Measurements from ENCODE around the gene PROKR1. TPM values are rescaled to one million over a fixed set of nuclear protein-coding genes. Genes with fewer than 3 reads are reported as not detected.

Gene PROKR1
- total RNA-seq, 1 donor from 2014 or later: 1.8 TPM

- Mint-ChIP-seq H3K27me3 (ENCODE audit: insufficient read depth, low read depth) (peaks cover 2% of the 10 kb centered on the region), H3K36me3 (no peaks in the 10 kb centered on the region), H3K4me3 (no peak overlapping the region), H3K27ac (no peak overlapping the region), H3K4me1 (no peaks in the 10 kb centered on the region), H3K9me3 (peaks cover 9% of the 10 kb centered on the region)
- Histone ChIP-seq H3K27ac (no peak overlapping the region), H2AFZ (replicated peaks) (no peak overlapping the region), H3K4me2 (no peak overlapping the region), H4K20me1 (ENCODE audit: low read depth) (no peaks in the 10 kb centered on the region), H3F3A (ENCODE audit: low read depth) (no peaks in the 10 kb centered on the region), H3K79me2 (ENCODE audit: low read depth) (no peaks in the 10 kb centered on the region), H3K9me3 (ENCODE audit: low read depth) (peaks cover 2% of the 10 kb centered on the region), H3K9ac (no peak overlapping the region), H3K27me3 (no peaks in the 10 kb centered on the region), H3K4me3 (no peak overlapping the region), H3K36me3 (peaks cover 3% of the 10 kb centered on the region), H3K4me1 (no peaks in the 10 kb centered on the region)
- no peak for DNase-seq (ENCODE audit: low spot score)
- TF ChIP-seq EZH2 (IDR thresholded peaks at IDR 0.05) (no peak), EZH2phosphoT487 (IDR thresholded peaks at IDR 0.05) (no peak), CTCF (IDR thresholded peaks at IDR 0.05) (no peak)
Measured at GRCh38 chr2:68700560-68700959, 57.2 kb downstream of the PROKR1 start.

- Histone ChIP-seq H3K9ac (no peak overlapping the region), H3K36me3 (no peaks in the 10 kb centered on the region), H3K9me3 (ENCODE audit: low read depth) (no peaks in the 10 kb centered on the region), H3K4me2 (no peak overlapping the region), H4K20me1 (ENCODE audit: low read depth) (no peaks in the 10 kb centered on the region), H3K27ac (no peak overlapping the region), H3K27me3 (no peaks in the 10 kb centered on the region), H2AFZ (replicated peaks) (no peak overlapping the region), H3K4me1 (no peaks in the 10 kb centered on the region), H3K79me2 (ENCODE audit: low read depth) (no peaks in the 10 kb centered on the region), H3K4me3 (no peak overlapping the region), H3F3A (ENCODE audit: low read depth) (no peaks in the 10 kb centered on the region)
- H3K27ac Mint-ChIP-seq: no peak overlapping the region
- TF ChIP-seq EZH2 (IDR thresholded peaks at IDR 0.05) (no peak), CTCF (IDR thresholded peaks at IDR 0.05) (no peak), EZH2phosphoT487 (IDR thresholded peaks at IDR 0.05) (no peak)
- H3K4me1 Mint-ChIP-seq: no peaks in the 10 kb centered on the region
- H3K9me3 Mint-ChIP-seq: no peaks in the 10 kb centered on the region
- DNase-seq (ENCODE audit: low spot score): no peak
- H3K4me3 Mint-ChIP-seq: no peak overlapping the region
- H3K36me3 Mint-ChIP-seq: no peaks in the 10 kb centered on the region
- peaks cover 2% of the 10 kb centered on the region for H3K27me3 Mint-ChIP-seq (ENCODE audit: insufficient read depth, low read depth)
Measured at GRCh38 chr2:68706637-68707036, 63.3 kb downstream of the PROKR1 start.

Other genes with a start within 250 kb of the PROKR1 start
- gene FBXO48, start 176.3 kb upstream of the PROKR1 start, total RNA-seq (ENCODE audit: low replicate concordance): 2.7 and 2.9 TPM in 2 replicates
- 9.8 and 16.9 TPM in 2 replicates for gene APLF, start 176.0 kb upstream of the PROKR1 start, total RNA-seq (ENCODE audit: low replicate concordance)
- gene ARHGAP25, start 91.2 kb downstream of the PROKR1 start, total RNA-seq (ENCODE audit: low replicate concordance): 3.0 and 5.8 TPM in 2 replicates
- not detected in 2 replicates for gene BMP10, start 227.8 kb downstream of the PROKR1 start, total RNA-seq (ENCODE audit: low replicate concordance)